Esophagus squamous epithelium (tissue), 5 donors: ENCODE data around the gene SPP2. TPM values are rescaled to one million over a fixed set of nuclear protein-coding genes. Genes with fewer than 3 reads are reported as not detected.
A peak's percentile ranks its signal among the peaks of the same experiment; 100 is the strongest.

Experiments used
- DNase-seq: peaks from one replicate; lab custom pipeline; 2025; lab: John Stamatoyannopoulos, UW
- H3K27ac ChIP-seq, 4 donors: fragments of 200-600 bp; sonication (generic); one replicate each; pipeline ENCODE4 v1.5.1; 2016 to 2019; ENCODE audit warnings: mild to moderate bottlenecking in 1 of 4
- H3K27me3 ChIP-seq, 4 donors: fragments of 200-600 bp; sonication (generic); 1 replicate in 3 of 4; 2 replicates in 1 of 4; pipeline versions ENCODE4 v1.5.1 to v1.6.0; 2017 to 2021; ENCODE audit warnings: antibody characterized with exemption in 1 of 4
- H3K36me3 ChIP-seq, 3 donors: fragments of 200-600 bp; sonication (generic); one replicate each; pipeline ENCODE4 v1.5.1; 2016 to 2019
- H3K4me1 ChIP-seq, 3 donors: fragments of 200-600 bp; sonication (generic); one replicate each; pipeline ENCODE4 v1.5.1; 2017 to 2019
- H3K4me3 ChIP-seq, 4 donors: fragments of 200-600 bp; sonication (generic); 1 replicate in 3 of 4; 2 replicates in 1 of 4; pipeline ENCODE4 v1.5.1; 2016 to 2019; ENCODE audit warnings: mild to moderate bottlenecking in 2 of 4, moderate library complexity in 1 of 4
- H3K9me3 ChIP-seq, 3 donors: fragments of 200-600 bp; sonication (generic); one replicate each; pipeline ENCODE4 v1.5.1; 2016 to 2019
- CTCF ChIP-seq, 6 experiments: fragments of 450-650 bp in 4 of 6; fragments of 200-600 bp in 2 of 6; sonication (generic) in 2 of 6; IDR thresholded peaks; one replicate each; pipeline ENCODE4 v1.5.1; 2016 to 2019; ENCODE audit warnings: antibody characterized with exemption in 6 of 6, mild to moderate bottlenecking in 4 of 6, moderate library complexity in 4 of 6
- POLR2A ChIP-seq, 4 donors: fragments of 450-650 bp; IDR thresholded peaks; one replicate each; pipeline ENCODE4 v1.6.1; 2017; ENCODE audit warnings: antibody characterized with exemption in 4 of 4, mild to moderate bottlenecking in 4 of 4, moderate library complexity in 3 of 4
- WGBS, 2 donors: methylation state at CpG; one replicate each; pipeline ENCODE4 v1.1.5; 2018; 5-methylcytosine and 5-hydroxymethylcytosine counted together
- intact Hi-C: fragments of 100-400 bp; cut with DNase I; formaldehyde crosslinking; loops from one replicate; pipeline ENCODE4 v1.15.0; 2022
- total RNA-seq, 4 donors: library from RNA; depleted of rRNA; stranded (reverse); fragments of >200 nt; gene quantifications; one replicate each; pipeline ENCODE4 v1.1.0, GENCODE V29; 2016
- donor health status: DM: yes; HTN: yes; CAD: no.

Gene SPP2
- total RNA-seq, 4 donors from 2014 or later, result not detected

GRCh38 chr2:234096164-234096563 lies 45.7 kb downstream of the SPP2 start:
- TF ChIP-seq POLR2A (IDR thresholded peaks at IDR 0.05) (no peak), CTCF (IDR thresholded peaks at IDR 0.05) (no peak)
- no peak for DNase-seq
- WGBS, 2 donors, result 94 to 95% methylated on average over 50 to 51 of the region's 52 CpGs
- H3K27ac ChIP-seq, result no peak overlapping the region
- no peak overlapping the region for H3K4me3 ChIP-seq
- intact Hi-C loops, result no loop called here
- peaks cover 0 to 11% (median 0%) of the 10 kb centered on the region in 4 donors for H3K27me3 ChIP-seq
- H3K36me3 ChIP-seq, result no peaks in the 10 kb centered on the region
- peaks cover 0 to 14% (median 3%) of the 10 kb centered on the region in 3 donors for H3K4me1 ChIP-seq
- no peaks in the 10 kb centered on the region for H3K9me3 ChIP-seq

- Histone ChIP-seq H3K36me3 (no peaks in the 10 kb centered on the region), H3K4me3 (no peak overlapping the region), H3K27ac (no peak overlapping the region), H3K4me1 (no peaks in the 10 kb centered on the region), H3K27me3 (peaks cover 0 to under 1% (median 0%) of the 10 kb centered on the region in 4 donors), H3K9me3 (no peaks in the 10 kb centered on the region)
- intact Hi-C loops, result no loop called here
- 77 to 82% methylated on average over 6 of the region's 6 CpGs for WGBS, 2 donors
- TF ChIP-seq POLR2A (IDR thresholded peaks at IDR 0.05) (no peak), CTCF (IDR thresholded peaks at IDR 0.05) (no peak)
- no peak for DNase-seq
These were observed 48.2 kb downstream of the SPP2 start for GRCh38 chr2:234098681-234099080.

- Histone ChIP-seq H3K27ac (no peak overlapping the region), H3K9me3 (no peaks in the 10 kb centered on the region), H3K36me3 (no peaks in the 10 kb centered on the region), H3K27me3 (no peaks in the 10 kb centered on the region), H3K4me3 (no peak overlapping the region), H3K4me1 (no peaks in the 10 kb centered on the region)
- intact Hi-C loops, result no loop called here
- no peak for DNase-seq
- 37 to 64% methylated on average over 4 of the region's 4 CpGs for WGBS, 2 donors
- TF ChIP-seq CTCF (IDR thresholded peaks at IDR 0.05) (no peak), POLR2A (IDR thresholded peaks at IDR 0.05) (no peak)
These were observed 48.8 kb downstream of the SPP2 start for GRCh38 chr2:234099266-234099665.

- Histone ChIP-seq H3K9me3 (no peaks in the 10 kb centered on the region), H3K4me1 (no peaks in the 10 kb centered on the region), H3K36me3 (no peaks in the 10 kb centered on the region), H3K27ac (no peak overlapping the region), H3K27me3 (no peaks in the 10 kb centered on the region), H3K4me3 (no peak overlapping the region)
- TF ChIP-seq POLR2A (IDR thresholded peaks at IDR 0.05), result no peak
- no peak for TF ChIP-seq CTCF (IDR thresholded peaks at IDR 0.05)
- intact Hi-C loops, result no loop called here
- WGBS, 2 donors, result 63 to 69% methylated on average over 4 of the region's 4 CpGs
- DNase-seq, result no peak
These were observed 50.2 kb downstream of the SPP2 start for GRCh38 chr2:234100686-234101085.

- intact Hi-C loops, result no loop called here
- no peak for DNase-seq
- H3K27ac ChIP-seq, result no peak overlapping the region
- H3K36me3 ChIP-seq, result no peaks in the 10 kb centered on the region
- WGBS, 2 donors, result 40 to 48% methylated on average over 3 of the region's 3 CpGs
- no peaks in the 10 kb centered on the region for H3K9me3 ChIP-seq
- TF ChIP-seq POLR2A (IDR thresholded peaks at IDR 0.05) (no peak), CTCF (IDR thresholded peaks at IDR 0.05) (peak in 1 of 6 experiments; percentile 21)
- no peaks in the 10 kb centered on the region for H3K4me1 ChIP-seq
- no peaks in the 10 kb centered on the region for H3K27me3 ChIP-seq
- no peak overlapping the region for H3K4me3 ChIP-seq
These were observed 51.6 kb downstream of the SPP2 start for GRCh38 chr2:234102112-234102511.
